ENCODE measurements around the gene HOXD9.

DNA sequence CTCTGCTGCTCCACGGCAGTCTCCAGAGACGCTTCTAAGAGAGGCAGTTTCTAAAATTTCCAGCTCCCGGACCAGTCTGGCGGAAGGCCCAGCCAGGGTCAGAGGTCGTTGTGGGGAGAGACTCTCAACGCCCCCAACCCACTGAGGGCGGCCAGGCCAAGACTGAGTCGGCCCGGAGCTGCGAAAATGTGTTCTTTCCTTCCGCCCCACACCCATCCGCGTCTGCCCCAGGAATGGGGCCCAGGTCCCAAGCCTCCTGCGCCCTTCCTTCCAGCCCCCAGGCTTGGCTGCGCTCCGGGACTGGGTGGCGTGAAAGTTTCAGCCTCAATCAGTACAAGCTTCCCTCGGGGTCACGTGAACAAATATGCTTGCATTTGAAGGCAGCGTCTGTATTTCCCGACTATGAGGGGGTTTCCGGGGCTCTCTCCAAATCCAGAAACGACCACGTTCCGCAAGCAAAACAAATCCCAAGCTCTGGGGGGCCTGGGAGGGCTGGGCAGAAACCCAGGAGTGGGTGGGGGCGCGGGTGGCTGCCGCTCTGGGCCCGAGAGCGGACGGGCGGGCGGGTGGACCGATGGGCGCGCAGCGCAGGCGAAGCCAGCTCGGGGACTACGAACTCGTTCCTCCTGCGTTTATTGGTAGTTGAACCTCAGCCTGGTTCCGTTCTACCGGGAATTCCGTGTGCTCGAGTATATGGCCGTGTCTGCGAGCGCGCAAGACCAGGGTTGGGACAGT is 37.9 kb downstream of the HOXD9 start:
- TF ChIP-seq, protein P1, sequence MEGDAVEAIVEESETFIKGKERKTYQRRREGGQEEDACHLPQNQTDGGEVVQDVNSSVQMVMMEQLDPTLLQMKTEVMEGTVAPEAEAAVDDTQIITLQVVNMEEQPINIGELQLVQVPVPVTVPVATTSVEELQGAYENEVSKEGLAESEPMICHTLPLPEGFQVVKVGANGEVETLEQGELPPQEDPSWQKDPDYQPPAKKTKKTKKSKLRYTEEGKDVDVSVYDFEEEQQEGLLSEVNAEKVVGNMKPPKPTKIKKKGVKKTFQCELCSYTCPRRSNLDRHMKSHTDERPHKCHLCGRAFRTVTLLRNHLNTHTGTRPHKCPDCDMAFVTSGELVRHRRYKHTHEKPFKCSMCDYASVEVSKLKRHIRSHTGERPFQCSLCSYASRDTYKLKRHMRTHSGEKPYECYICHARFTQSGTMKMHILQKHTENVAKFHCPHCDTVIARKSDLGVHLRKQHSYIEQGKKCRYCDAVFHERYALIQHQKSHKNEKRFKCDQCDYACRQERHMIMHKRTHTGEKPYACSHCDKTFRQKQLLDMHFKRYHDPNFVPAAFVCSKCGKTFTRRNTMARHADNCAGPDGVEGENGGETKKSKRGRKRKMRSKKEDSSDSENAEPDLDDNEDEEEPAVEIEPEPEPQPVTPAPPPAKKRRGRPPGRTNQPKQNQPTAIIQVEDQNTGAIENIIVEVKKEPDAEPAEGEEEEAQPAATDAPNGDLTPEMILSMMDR (conservative IDR thresholded peaks at IDR 0.05; ENCODE audit: low read depth, low read length): no peak
- no peak for TF ChIP-seq EZH2 (IDR thresholded peaks at IDR 0.05; ENCODE audit: low read length, unreplicated experiment)

Data from PC-3 (cell line).